Keratinocyte (primary cell): ENCODE measurements around the gene TPSAB1. TPM values are rescaled to one million over a fixed set of nuclear protein-coding genes. Genes with fewer than 3 reads are reported as not detected.

Experiments
- DNase-seq: peaks from one replicate; pipeline ENCODE4 v3.0.0-alpha.2; 2011; ENCODE audit warnings: low read depth, missing footprints, low spot score
- FAIRE-seq: peaks from 2 replicates; lab custom pipeline; 2011; peaks lifted over from hg19 to GRCh38; lab: Jason Lieb, UNC
- H2AFZ ChIP-seq: 2 replicates; pipeline ENCODE4 v1.6.0; 2012; ENCODE audit warnings: low read length, control low read depth, inconsistent platforms; ENCODE audit not compliant: control insufficient read depth
- H3K27ac ChIP-seq: 2 replicates; pipeline ENCODE4 v1.5.1; 2011; ENCODE audit warnings: low read length; ENCODE audit not compliant: control insufficient read depth, insufficient read depth
- H3K27me3 ChIP-seq: 3 replicates; pipeline ENCODE4 v1.6.0; 2011; ENCODE audit warnings: low read length; ENCODE audit not compliant: control insufficient read depth, insufficient read depth; ENCODE audit errors: extremely low read depth
- H3K36me3 ChIP-seq, 2 experiments: 2 replicates in 1 of 2; 3 replicates in 1 of 2; pipeline ENCODE4 v1.5.1; 2011; ENCODE audit warnings: low read length in 2 of 2, mild to moderate bottlenecking in 1 of 2; ENCODE audit not compliant: control insufficient read depth in 2 of 2, insufficient read depth in 2 of 2; ENCODE audit errors: extremely low read depth in 1 of 2
- H3K4me1 ChIP-seq: 3 replicates; pipeline ENCODE4 v1.5.1; 2011; ENCODE audit warnings: low read length; ENCODE audit not compliant: control insufficient read depth, insufficient read depth; ENCODE audit errors: extremely low read depth
- H3K4me2 ChIP-seq: 3 replicates; pipeline ENCODE4 v1.6.0; 2011; ENCODE audit warnings: low read depth, low read length; ENCODE audit not compliant: control insufficient read depth, insufficient read depth; ENCODE audit errors: extremely low read depth
- H3K4me3 ChIP-seq, 3 experiments: fragments of 200-600 bp in 1 of 3; sonication (generic) in 1 of 3; 2 replicates in 2 of 3; 3 replicates in 1 of 3; pipeline ENCODE4 v1.5.1; 2011 to 2016; ENCODE audit warnings: low read length in 3 of 3, mild to moderate bottlenecking in 3 of 3, control low read depth in 2 of 3, inconsistent platforms in 1 of 3, low read depth in 1 of 3, mixed read lengths in 1 of 3, mixed run types in 1 of 3, moderate library complexity in 1 of 3; ENCODE audit not compliant: control insufficient read depth in 2 of 3, insufficient read depth in 2 of 3; ENCODE audit errors: extremely low read depth in 1 of 3
- H3K79me2 ChIP-seq: 2 replicates; pipeline ENCODE4 v1.6.0; 2012; ENCODE audit warnings: low read length; ENCODE audit not compliant: control insufficient read depth, insufficient read depth
- H3K9ac ChIP-seq: 3 replicates; pipeline ENCODE4 v1.6.0; 2011; ENCODE audit warnings: low read length; ENCODE audit not compliant: control insufficient read depth, insufficient read depth; ENCODE audit errors: extremely low read depth
- H3K9me1 ChIP-seq: 3 replicates; pipeline ENCODE4 v1.6.0; 2011; ENCODE audit warnings: low read length; ENCODE audit not compliant: control insufficient read depth, insufficient read depth; ENCODE audit errors: extremely low read depth
- H3K9me3 ChIP-seq: 2 replicates; pipeline ENCODE4 v1.5.1; 2012; ENCODE audit warnings: low read depth, low read length; ENCODE audit not compliant: control insufficient read depth
- H4K20me1 ChIP-seq: 3 replicates; pipeline ENCODE4 v1.6.0; 2011; ENCODE audit warnings: low read length; ENCODE audit not compliant: control insufficient read depth, insufficient read depth; ENCODE audit errors: extremely low read depth
- CTCF ChIP-seq, 3 experiments: IDR thresholded peaks in 1 of 3; conservative IDR thresholded peaks in 1 of 3; optimal IDR thresholded peaks in 1 of 3; 2 replicates in 2 of 3; 3 replicates in 1 of 3; pipeline versions ENCODE3 to v1.5.1; 2011; ENCODE audit warnings: low read length in 3 of 3, mild to moderate bottlenecking in 3 of 3, moderate library complexity in 2 of 3, control low read depth in 1 of 3, inconsistent platforms in 1 of 3; ENCODE audit not compliant: insufficient read depth in 2 of 3; ENCODE audit errors: extremely low read depth in 1 of 3
- EZH2 ChIP-seq: IDR thresholded peaks from one replicate; pipeline ENCODE4 v1.6.1; 2012; ENCODE audit warnings: inconsistent platforms, mild to moderate bottlenecking, low read length, moderate library complexity
- dilution Hi-C: fragments of 300-500 bp; cut with MboI; formaldehyde crosslinking; loops from one replicate; pipeline ENCODE4 v1.7.0; 2020; ENCODE audit warnings: low sequenced_read_pairs; ENCODE audit not compliant: extremely low pct_ligation_motif_present
- polyA plus RNA-seq, 5 experiments: library from polyadenylated mRNA; depleted of rRNA in 3 of 5; stranded (reverse) in 3 of 5; stranded (forward) in 1 of 5; unstranded in 1 of 5; fragments of >200 nt; gene quantifications; 1 replicate in 1 of 5; 2 replicates in 3 of 5; 3 replicates in 1 of 5; pipeline versions ENCODE4 v1.2.1 to v1.2.3, GENCODE V29; 2011 to 2012; ENCODE audit warnings: missing spikeins in 2 of 5, low read depth in 1 of 5, low replicate concordance in 1 of 5

Gene TPSAB1
- polyA plus RNA-seq, 1 donor (not counting 4 experiments of a cell fraction or from before 2014, with no cell fraction given) = not detected

- Histone ChIP-seq H3K27me3 (peaks cover 9% of the 10 kb centered on the region), H3K9me1 (no peaks in the 10 kb centered on the region), H3K4me3 (no peak overlapping the region), H3K36me3 (no peaks in the 10 kb centered on the region), H3K79me2 (no peaks in the 10 kb centered on the region), H3K9me3 (no peaks in the 10 kb centered on the region), H4K20me1 (no peaks in the 10 kb centered on the region), H3K4me2 (no peak overlapping the region), H3K27ac (no peak overlapping the region), H2AFZ (no peak overlapping the region), H3K4me1 (no peaks in the 10 kb centered on the region), H3K9ac (no peak overlapping the region)
- TF ChIP-seq CTCF (optimal IDR thresholded peaks at IDR 0.05 in 1 of 3, IDR thresholded peaks at IDR 0.05 in 1 of 3, conservative IDR thresholded peaks at IDR 0.05 in 1 of 3; ENCODE audit: extremely low read depth in 1 of 3, insufficient read depth in 2 of 3, low read length in 3 of 3) (no peak), EZH2 (no peak)
- dilution Hi-C loops = no loop called here
- DNase-seq (no peak), FAIRE-seq (no peak)
Measured at GRCh38 chr16:1277617-1278282, 37.2 kb downstream of the TPSAB1 start.

- H2AFZ ChIP-seq = no peak overlapping the region
- H3K4me3 ChIP-seq = no peak overlapping the region
- H3K4me2 ChIP-seq = no peak overlapping the region
- no peaks in the 10 kb centered on the region for H3K9me3 ChIP-seq
- no peaks in the 10 kb centered on the region for H3K36me3 ChIP-seq
- no peaks in the 10 kb centered on the region for H4K20me1 ChIP-seq
- no peaks in the 10 kb centered on the region for H3K79me2 ChIP-seq
- no peaks in the 10 kb centered on the region for H3K9me1 ChIP-seq
- DNase-seq (no peak), FAIRE-seq (no peak)
- TF ChIP-seq EZH2 (no peak), CTCF (optimal IDR thresholded peaks at IDR 0.05 in 1 of 3, IDR thresholded peaks at IDR 0.05 in 1 of 3, conservative IDR thresholded peaks at IDR 0.05 in 1 of 3; ENCODE audit: extremely low read depth in 1 of 3, insufficient read depth in 2 of 3, low read length in 3 of 3) (no peak)
- no peaks in the 10 kb centered on the region for H3K4me1 ChIP-seq
- peaks cover 9% of the 10 kb centered on the region for H3K27me3 ChIP-seq
- no peak overlapping the region for H3K27ac ChIP-seq
- no peak overlapping the region for H3K9ac ChIP-seq
- dilution Hi-C loops = no loop called here
Measured at GRCh38 chr16:1278477-1278876, 38.0 kb downstream of the TPSAB1 start.
